T-helper 2 cell treated with Interferon-gamma antibody and Interleukin-4, amounts not matched to agents 5 μg/mL and 100 μg/mL, for 36 hours (primary cell): ENCODE measurements around the gene OSBPL10.
"Not testable (repeated sequence)": the region's sequence is repeated elsewhere in the genome, so short reads cannot be mapped to it uniquely, and the experiment has no call there.

Experiments
- DNase-seq: peaks from one replicate; pipeline ENCODE4 v3.0.0; 2021; ENCODE audit warnings: low spot score
- H3K27ac Mint-ChIP-seq: one replicate; pipeline ENCODE4 v1.8.0; 2021; ENCODE audit warnings: mild to moderate bottlenecking, mixed read lengths
- H3K27me3 Mint-ChIP-seq: one replicate; pipeline ENCODE4 v1.8.0; 2021; ENCODE audit warnings: low read depth, mixed read lengths
- H3K36me3 Mint-ChIP-seq: one replicate; pipeline ENCODE4 v1.8.0; 2021; ENCODE audit warnings: low read depth, mixed read lengths
- H3K4me1 Mint-ChIP-seq: one replicate; pipeline ENCODE4 v1.8.0; 2021; ENCODE audit warnings: low read depth, mixed read lengths
- H3K4me3 Mint-ChIP-seq: one replicate; pipeline ENCODE4 v1.8.0; 2022; ENCODE audit warnings: mild to moderate bottlenecking, moderate library complexity, mixed read lengths
- H3K9me3 Mint-ChIP-seq: one replicate; pipeline ENCODE4 v1.8.0; 2021; ENCODE audit warnings: mixed read lengths

Gene OSBPL10, protein sequence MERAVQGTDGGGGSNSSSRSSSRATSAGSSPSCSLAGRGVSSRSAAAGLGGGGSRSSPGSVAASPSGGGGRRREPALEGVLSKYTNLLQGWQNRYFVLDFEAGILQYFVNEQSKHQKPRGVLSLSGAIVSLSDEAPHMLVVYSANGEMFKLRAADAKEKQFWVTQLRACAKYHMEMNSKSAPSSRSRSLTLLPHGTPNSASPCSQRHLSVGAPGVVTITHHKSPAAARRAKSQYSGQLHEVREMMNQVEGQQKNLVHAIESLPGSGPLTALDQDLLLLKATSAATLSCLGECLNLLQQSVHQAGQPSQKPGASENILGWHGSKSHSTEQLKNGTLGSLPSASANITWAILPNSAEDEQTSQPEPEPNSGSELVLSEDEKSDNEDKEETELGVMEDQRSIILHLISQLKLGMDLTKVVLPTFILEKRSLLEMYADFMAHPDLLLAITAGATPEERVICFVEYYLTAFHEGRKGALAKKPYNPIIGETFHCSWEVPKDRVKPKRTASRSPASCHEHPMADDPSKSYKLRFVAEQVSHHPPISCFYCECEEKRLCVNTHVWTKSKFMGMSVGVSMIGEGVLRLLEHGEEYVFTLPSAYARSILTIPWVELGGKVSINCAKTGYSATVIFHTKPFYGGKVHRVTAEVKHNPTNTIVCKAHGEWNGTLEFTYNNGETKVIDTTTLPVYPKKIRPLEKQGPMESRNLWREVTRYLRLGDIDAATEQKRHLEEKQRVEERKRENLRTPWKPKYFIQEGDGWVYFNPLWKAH

GRCh38 chr3:31981206-31982181 lies at the start of gene OSBPL10, which contains the start of gene ZNF860:
Gene OSBPL10, minus strand, starts transcription at chr3:31981262. Its CDS starts 83 bp downstream, at chr3:31981179.
Gene ZNF860, plus strand, starts transcription at chr3:31981750. Its CDS starts 7,330 bp downstream, at chr3:31989080.
- peak within 1 kb of the TSS; percentile 38 for H3K27ac Mint-ChIP-seq
- peaks cover 48% of the 10 kb centered on the region for H3K27me3 Mint-ChIP-seq
- peaks cover 18% of the 10 kb centered on the region for H3K4me1 Mint-ChIP-seq
- peak within 1 kb of the TSS; percentile 88 for H3K4me3 Mint-ChIP-seq
- no peak for DNase-seq
- H3K9me3 Mint-ChIP-seq: no peaks in the 10 kb centered on the region
- H3K36me3 Mint-ChIP-seq: no peaks in the 10 kb centered on the region

GRCh38 chr3:32026593-32026992 lies 45.5 kb upstream of the OSBPL10 start:
- Mint-ChIP-seq H3K9me3 (no peaks in the 10 kb centered on the region), H3K27me3 (peaks cover 18% of the 10 kb centered on the region), H3K36me3 (no peaks in the 10 kb centered on the region), H3K27ac (no peak overlapping the region), H3K4me3 (no peak overlapping the region), H3K4me1 (no peaks in the 10 kb centered on the region)
- DNase-seq: no peak

GRCh38 chr3:32022947-32023346 lies 41.9 kb upstream of the OSBPL10 start:
- Mint-ChIP-seq H3K27me3 (peaks cover 24% of the 10 kb centered on the region), H3K4me3 (no peak overlapping the region), H3K36me3 (no peaks in the 10 kb centered on the region), H3K4me1 (no peaks in the 10 kb centered on the region), H3K27ac (no peak overlapping the region), H3K9me3 (no peaks in the 10 kb centered on the region)
- DNase-seq: no peak

DNA sequence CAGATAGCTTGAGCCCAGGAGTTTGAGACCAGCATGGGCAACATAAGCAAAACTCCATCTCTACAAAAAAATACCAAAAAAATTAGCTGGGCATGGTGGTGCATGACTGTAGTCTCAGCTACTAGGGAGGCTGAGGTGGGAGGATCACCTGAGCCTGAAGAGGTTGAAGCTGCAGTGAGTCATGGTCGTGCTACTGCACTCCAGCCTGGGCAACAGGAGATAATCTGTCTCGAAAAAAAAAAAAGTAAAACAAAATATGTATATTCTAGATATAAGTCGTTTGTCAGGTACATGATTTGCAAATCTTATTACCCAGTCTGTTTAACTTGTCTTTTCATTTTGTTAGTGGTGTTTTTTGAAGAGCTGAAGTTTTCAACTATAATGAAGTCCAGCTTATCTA lies 40.7 kb upstream of the OSBPL10 start:
- Mint-ChIP-seq H3K4me1 (no peaks in the 10 kb centered on the region), H3K27ac (no peak overlapping the region), H3K27me3 (peaks cover 18% of the 10 kb centered on the region), H3K9me3 (no peaks in the 10 kb centered on the region), H3K4me3 (no peak overlapping the region), H3K36me3 (no peaks in the 10 kb centered on the region)
- no peak for DNase-seq

- Mint-ChIP-seq H3K36me3 (no peaks in the 10 kb centered on the region), H3K4me3 (no peak overlapping the region), H3K4me1 (no peaks in the 10 kb centered on the region), H3K27ac (no peak overlapping the region), H3K9me3 (no peaks in the 10 kb centered on the region), H3K27me3 (peaks cover 16% of the 10 kb centered on the region)
- DNase-seq: no peak
These were observed 40.1 kb upstream of the OSBPL10 start for GRCh38 chr3:32021155-32021554.

- Mint-ChIP-seq H3K9me3 (no peaks in the 10 kb centered on the region), H3K27me3 (peaks cover 16% of the 10 kb centered on the region), H3K27ac (no peak overlapping the region), H3K36me3 (no peaks in the 10 kb centered on the region), H3K4me3 (no peak overlapping the region), H3K4me1 (no peaks in the 10 kb centered on the region)
- DNase-seq: no peak
These were observed 37.9 kb upstream of the OSBPL10 start for GRCh38 chr3:32018757-32019564.

GRCh38 chr3:32017286-32017685 lies 36.2 kb upstream of the OSBPL10 start:
- Mint-ChIP-seq H3K27ac (no peak overlapping the region), H3K4me1 (no peaks in the 10 kb centered on the region), H3K36me3 (no peaks in the 10 kb centered on the region), H3K4me3 (no peak overlapping the region), H3K9me3 (no peaks in the 10 kb centered on the region), H3K27me3 (peaks cover 20% of the 10 kb centered on the region)
- no peak for DNase-seq

GRCh38 chr3:32015638-32016037 lies 34.6 kb upstream of the OSBPL10 start:
- H3K4me1 Mint-ChIP-seq, H3K36me3 Mint-ChIP-seq, H3K9me3 Mint-ChIP-seq, DNase-seq, H3K27ac Mint-ChIP-seq, H3K4me3 Mint-ChIP-seq: not testable (repeated sequence)
- H3K27me3 Mint-ChIP-seq: peaks cover 18% of the 10 kb centered on the region

DNA sequence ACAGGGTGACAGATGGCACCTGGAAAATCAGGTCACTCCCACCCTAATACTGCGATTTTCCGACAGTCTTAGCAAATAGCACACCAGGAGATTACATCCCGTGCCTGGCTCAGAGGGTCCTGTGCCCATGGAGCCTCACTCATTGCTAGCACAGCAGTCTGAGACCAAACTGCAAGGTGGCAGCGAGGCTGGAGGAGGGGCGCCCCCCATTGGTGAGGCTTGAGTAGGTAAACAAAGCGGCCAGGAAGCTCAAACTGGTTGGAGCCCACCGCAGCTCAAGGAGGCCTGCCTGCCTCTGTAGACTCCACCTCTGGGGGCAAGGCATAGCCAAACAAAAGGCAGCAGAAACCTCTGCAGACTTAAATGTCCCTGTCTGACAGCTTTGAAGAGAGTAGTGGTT lies 29.6 kb upstream of the OSBPL10 start:
- not testable (repeated sequence) for H3K4me1 Mint-ChIP-seq

GRCh38 chr3:32009957-32010356 lies 28.9 kb upstream of the OSBPL10 start:
- no peak for DNase-seq
- H3K27me3 Mint-ChIP-seq: peaks cover 19% of the 10 kb centered on the region
- peaks cover 7% of the 10 kb centered on the region for H3K4me1 Mint-ChIP-seq
- no peaks in the 10 kb centered on the region for H3K9me3 Mint-ChIP-seq
- no peak overlapping the region for H3K4me3 Mint-ChIP-seq
- no peak overlapping the region for H3K27ac Mint-ChIP-seq
- no peaks in the 10 kb centered on the region for H3K36me3 Mint-ChIP-seq

More for the DNA sequence above, 29.6 kb upstream of the OSBPL10 start:
- DNase-seq, H3K4me3 Mint-ChIP-seq, H3K27ac Mint-ChIP-seq, H3K36me3 Mint-ChIP-seq, H3K9me3 Mint-ChIP-seq: not testable (repeated sequence)
- peaks cover 19% of the 10 kb centered on the region for H3K27me3 Mint-ChIP-seq

DNA sequence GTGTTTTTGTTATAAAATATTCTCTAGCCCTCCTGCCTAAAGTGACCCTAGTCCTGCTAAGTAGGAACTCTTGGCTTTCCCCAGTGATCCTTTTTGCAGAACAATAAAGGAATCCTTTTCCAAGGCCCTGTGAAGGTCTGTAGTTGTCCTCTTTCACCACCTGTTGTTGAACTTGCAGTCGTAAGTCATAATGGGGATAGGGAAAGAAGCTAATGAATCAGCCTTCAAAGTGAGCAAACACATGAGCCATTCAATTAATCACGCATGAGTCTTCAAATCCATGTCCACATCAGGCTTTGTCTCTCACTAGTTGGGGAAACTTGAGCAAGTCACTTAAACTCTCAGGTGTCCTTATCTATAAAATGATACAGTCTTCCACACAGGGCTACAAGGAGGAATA lies 28.0 kb upstream of the OSBPL10 start:
- Mint-ChIP-seq H3K4me1 (peaks cover 7% of the 10 kb centered on the region), H3K36me3 (no peaks in the 10 kb centered on the region), H3K27me3 (peaks cover 19% of the 10 kb centered on the region), H3K4me3 (no peak overlapping the region), H3K27ac (no peak overlapping the region), H3K9me3 (no peaks in the 10 kb centered on the region)
- no peak for DNase-seq

DNA sequence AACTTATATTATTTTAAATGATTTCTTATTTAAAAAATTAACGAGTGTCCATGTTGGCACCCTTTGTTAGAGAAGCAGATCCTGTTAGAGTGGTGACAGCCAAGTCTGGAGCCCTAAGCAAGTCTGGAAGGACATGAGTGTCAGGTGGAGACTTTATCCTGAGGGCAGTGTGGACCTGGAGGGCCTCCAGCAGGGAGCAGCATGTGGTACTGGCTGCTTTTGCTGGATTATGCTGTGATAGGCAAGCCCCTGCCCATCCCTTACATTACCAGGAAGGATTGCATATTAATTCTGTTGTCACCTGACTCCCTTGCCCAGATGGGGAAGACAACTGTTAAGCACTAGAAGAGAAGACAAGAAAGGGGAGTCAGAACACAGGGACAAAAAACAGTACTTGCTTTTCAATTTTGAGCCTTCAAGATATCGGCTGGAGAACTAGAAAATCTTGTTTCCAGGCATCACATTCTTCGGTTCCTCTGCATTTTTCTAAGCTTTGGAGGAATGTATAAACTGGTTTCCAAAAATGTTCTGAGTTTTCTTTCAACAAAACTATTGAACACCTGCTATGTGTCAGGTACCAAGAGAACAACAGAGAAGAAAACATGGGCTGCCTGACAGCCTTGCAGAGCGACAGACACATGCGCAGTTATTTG lies 23.2 kb upstream of the OSBPL10 start:
- peaks cover 10% of the 10 kb centered on the region for H3K4me1 Mint-ChIP-seq
- H3K27me3 Mint-ChIP-seq: peaks cover 13% of the 10 kb centered on the region
- no peaks in the 10 kb centered on the region for H3K36me3 Mint-ChIP-seq
- H3K4me3 Mint-ChIP-seq: no peak overlapping the region
- H3K9me3 Mint-ChIP-seq: no peaks in the 10 kb centered on the region
- H3K27ac Mint-ChIP-seq: no peak overlapping the region
- no peak for DNase-seq
